ENCODE results near the gene SHE.

The SHE gene

GRCh38 chr1:154541231-154541630, 39.0 kb upstream of the SHE start:
- TF ChIP-seq TAF1 (IDR thresholded peaks at IDR 0.05; ENCODE audit: borderline replicate concordance, insufficient read depth, low read length) (no peak), FOXP2 (optimal IDR thresholded peaks at IDR 0.05; ENCODE audit: borderline replicate concordance, extremely low read depth, extremely low read length, insufficient read depth) (no peak), POLR2AphosphoS5 (IDR thresholded peaks at IDR 0.05; ENCODE audit: low read depth, low read length) (no peak), REST (IDR thresholded peaks at IDR 0.05; ENCODE audit: insufficient read depth in 1 of 2, low read depth in 2 of 2, low read length in 2 of 2) (no peak), SIN3A (IDR thresholded peaks at IDR 0.05; ENCODE audit: borderline replicate concordance, insufficient read depth, low read length) (no peak)

GRCh38 chr1:154539486-154540483, 37.6 kb upstream of the SHE start:
- no peak for TF ChIP-seq REST (IDR thresholded peaks at IDR 0.05; ENCODE audit: insufficient read depth in 1 of 2, low read depth in 2 of 2, low read length in 2 of 2)
- TF ChIP-seq SIN3A (IDR thresholded peaks at IDR 0.05; ENCODE audit: borderline replicate concordance, insufficient read depth, low read length), result no peak
- TF ChIP-seq TAF1 (IDR thresholded peaks at IDR 0.05; ENCODE audit: borderline replicate concordance, insufficient read depth, low read length), result no peak
- TF ChIP-seq POLR2AphosphoS5 (IDR thresholded peaks at IDR 0.05; ENCODE audit: low read depth, low read length), result no peak
- no peak for TF ChIP-seq FOXP2 (optimal IDR thresholded peaks at IDR 0.05; ENCODE audit: borderline replicate concordance, extremely low read depth, extremely low read length, insufficient read depth)

GRCh38 chr1:154536570-154536969, 34.4 kb upstream of the SHE start:
- TF ChIP-seq POLR2AphosphoS5 (IDR thresholded peaks at IDR 0.05; ENCODE audit: low read depth, low read length), result no peak
- no peak for TF ChIP-seq SIN3A (IDR thresholded peaks at IDR 0.05; ENCODE audit: borderline replicate concordance, insufficient read depth, low read length)
- TF ChIP-seq TAF1 (IDR thresholded peaks at IDR 0.05; ENCODE audit: borderline replicate concordance, insufficient read depth, low read length), result no peak
- no peak for TF ChIP-seq REST (IDR thresholded peaks at IDR 0.05; ENCODE audit: insufficient read depth in 1 of 2, low read depth in 2 of 2, low read length in 2 of 2)
- TF ChIP-seq FOXP2 (optimal IDR thresholded peaks at IDR 0.05; ENCODE audit: borderline replicate concordance, extremely low read depth, extremely low read length, insufficient read depth), result no peak

GRCh38 chr1:154533952-154534844, 32.0 kb upstream of the SHE start:
- TF ChIP-seq REST (IDR thresholded peaks at IDR 0.05; ENCODE audit: insufficient read depth in 1 of 2, low read depth in 2 of 2, low read length in 2 of 2) (no peak), TAF1 (IDR thresholded peaks at IDR 0.05; ENCODE audit: borderline replicate concordance, insufficient read depth, low read length) (no peak), POLR2AphosphoS5 (IDR thresholded peaks at IDR 0.05; ENCODE audit: low read depth, low read length) (no peak), SIN3A (IDR thresholded peaks at IDR 0.05; ENCODE audit: borderline replicate concordance, insufficient read depth, low read length) (no peak), FOXP2 (optimal IDR thresholded peaks at IDR 0.05; ENCODE audit: borderline replicate concordance, extremely low read depth, extremely low read length, insufficient read depth) (no peak)
